ENCODE results near the gene WDR54.
A peak's percentile ranks its signal among the peaks of the same experiment; 100 is the strongest.
"Not testable (repeated sequence)": the region's sequence is repeated elsewhere in the genome, so short reads cannot be mapped to it uniquely, and the experiment has no call there.

The WDR54 gene

DNA sequence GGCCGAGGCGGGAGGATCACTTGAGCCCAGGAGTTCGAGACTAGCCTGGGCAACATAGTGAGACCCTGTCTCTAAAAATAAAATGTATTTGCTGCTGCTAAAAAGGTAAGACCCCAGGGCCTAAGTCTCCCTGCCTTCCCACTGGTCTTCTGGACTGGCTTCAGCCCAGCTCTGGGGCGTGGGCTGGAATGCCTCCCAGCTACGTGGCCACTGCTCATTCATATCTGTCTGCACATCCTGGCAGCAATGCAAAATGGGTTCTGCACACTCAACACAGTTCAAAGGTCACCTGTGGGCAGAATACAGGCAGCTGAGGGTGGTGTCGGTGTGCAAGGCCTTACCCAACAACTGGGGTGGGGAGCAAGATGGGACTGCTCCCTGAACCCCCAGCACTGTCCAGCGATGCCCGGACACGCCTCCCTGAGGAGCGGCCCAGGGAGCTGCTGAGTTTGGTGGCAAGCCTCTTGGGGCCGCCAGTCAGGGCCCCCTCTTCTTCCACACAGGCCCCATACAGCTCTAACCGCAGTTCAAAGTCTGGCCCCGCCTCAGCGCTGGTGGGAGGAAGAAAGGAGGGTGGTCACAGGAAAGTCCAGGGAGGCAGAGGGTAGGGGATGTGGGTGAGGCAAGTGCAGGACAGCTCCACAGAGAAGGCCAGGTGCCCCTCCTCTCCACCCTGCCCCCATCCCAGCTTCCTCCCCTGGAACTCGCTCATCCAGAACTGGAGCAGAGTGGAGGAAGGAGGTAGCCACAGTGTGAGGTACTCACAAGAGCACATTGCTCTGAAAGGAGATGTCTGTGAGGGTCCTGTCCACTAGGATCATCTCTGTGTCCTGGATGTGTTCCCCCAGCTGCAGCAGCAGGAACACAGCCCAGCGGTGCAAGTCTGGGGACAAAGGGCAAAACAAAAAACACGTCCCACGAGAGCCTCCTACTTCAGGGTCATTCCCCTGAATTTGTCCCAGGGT lies 8.2 kb downstream of the WDR54 start:
- no peak for DNase-seq (ENCODE audit: low spot score)

DNA sequence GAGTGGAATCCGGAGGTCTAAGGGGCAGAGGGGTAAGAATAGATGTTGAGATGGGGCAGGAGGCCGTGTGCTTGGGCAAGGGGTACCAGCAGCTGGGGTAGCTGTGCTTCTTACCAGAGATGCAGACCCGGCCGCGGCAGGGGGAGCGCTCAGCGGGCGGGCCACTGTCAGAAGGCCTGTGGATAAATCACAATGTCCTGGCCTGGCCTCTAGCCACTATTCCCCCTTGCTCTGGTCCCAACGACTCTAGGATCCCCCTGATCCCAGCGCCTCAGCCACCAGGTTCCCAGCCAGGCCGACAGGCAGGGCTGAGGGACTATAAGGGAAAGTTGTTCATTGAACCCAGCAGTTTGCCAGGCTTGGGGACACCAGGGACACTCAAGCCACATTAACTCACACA lies 9.0 kb downstream of the WDR54 start:
- no peak for DNase-seq (ENCODE audit: low spot score)

DNA sequence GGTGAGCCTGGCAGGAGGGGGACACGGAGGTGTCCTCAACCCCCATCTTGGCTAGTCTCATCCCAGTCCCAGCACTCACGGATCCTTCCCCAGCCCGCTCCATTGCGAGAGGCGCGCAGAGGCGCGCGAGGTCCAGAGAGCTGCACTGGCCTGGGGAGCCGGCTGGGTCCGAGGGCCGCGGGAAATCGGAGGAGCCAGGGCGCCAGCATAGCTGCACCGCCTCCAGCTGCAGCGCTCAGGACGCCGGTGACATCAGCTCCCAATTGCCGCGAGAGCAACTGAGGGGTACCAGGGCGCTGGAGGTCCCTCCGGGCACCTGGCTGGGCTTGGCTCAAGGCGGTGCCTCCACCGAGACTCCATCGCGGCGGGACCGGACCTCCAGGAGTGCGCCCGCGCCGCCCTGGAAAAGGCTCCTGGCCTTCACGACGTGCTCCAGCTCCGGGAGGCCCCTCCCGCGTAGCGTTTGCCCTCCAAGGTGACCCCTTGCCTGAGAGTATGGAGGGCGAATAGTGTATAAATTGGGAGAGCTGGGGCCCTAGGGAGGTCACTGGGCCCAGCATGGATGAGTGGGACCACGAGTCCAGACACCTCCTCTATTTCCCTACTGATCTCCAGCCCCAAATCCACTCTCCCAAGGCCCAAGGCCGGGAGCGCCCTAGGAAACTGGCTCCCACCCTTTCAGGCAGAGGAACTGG lies 14.7 kb downstream of the WDR54 start:
- no peak for DNase-seq (ENCODE audit: low spot score)

GRCh38 chr2:74436848-74437695 lies 15.5 kb downstream of the WDR54 start:
- DNase-seq (ENCODE audit: low spot score) = no peak

DNA sequence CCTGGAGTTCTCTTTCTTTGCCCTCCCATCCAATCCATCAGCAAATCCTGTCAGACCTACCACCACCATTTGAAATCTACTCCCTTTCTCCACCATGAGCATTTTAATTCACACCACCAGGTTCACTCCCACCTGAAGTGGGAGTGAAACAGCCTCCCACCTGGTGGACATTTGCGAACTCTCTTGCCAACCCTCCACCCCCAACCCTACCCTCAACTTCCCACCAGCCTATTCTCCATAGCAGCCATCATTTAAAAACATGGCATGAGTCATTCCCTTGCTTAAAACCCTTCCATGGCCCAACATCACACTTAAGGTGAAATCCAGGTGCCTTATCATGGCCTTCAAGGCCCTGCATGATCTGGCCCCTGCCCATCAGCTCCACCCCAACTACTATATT lies 16.7 kb downstream of the WDR54 start:
- DNase-seq (ENCODE audit: low spot score) = no peak

- no peak for DNase-seq (ENCODE audit: low spot score)
Observed at GRCh38 chr2:74439373-74439772, 17.8 kb downstream of the WDR54 start.

DNA sequence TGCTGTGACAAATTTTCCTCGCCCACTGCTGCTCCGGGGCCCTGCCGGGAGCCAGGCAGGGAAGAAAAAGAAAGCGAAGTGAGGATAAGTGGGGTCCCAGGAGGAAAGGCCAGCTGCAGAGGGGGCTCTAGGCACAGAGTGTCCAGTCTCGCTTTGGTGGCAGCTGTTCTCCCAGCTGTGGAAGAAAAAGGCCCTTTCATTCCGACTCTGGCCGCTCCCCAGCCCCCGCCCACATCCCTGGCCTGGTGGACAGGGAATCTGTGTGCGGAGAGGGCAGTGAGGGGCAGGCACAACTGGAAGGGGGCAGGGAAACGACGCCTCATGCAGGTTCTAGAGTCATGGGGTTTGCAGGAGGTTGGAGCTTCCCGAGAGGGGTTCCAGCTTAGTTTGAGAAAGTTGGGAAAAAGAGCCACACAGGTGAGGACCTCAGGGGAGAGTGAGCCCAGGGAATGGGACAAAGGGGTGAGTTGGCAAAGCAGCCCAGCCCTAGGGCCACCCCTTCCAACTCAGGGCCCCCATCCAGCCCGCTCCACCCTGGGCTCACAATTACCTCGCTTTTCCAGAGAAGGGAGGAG lies 18.4 kb downstream of the WDR54 start:
- no peak for DNase-seq (ENCODE audit: low spot score)

DNA sequence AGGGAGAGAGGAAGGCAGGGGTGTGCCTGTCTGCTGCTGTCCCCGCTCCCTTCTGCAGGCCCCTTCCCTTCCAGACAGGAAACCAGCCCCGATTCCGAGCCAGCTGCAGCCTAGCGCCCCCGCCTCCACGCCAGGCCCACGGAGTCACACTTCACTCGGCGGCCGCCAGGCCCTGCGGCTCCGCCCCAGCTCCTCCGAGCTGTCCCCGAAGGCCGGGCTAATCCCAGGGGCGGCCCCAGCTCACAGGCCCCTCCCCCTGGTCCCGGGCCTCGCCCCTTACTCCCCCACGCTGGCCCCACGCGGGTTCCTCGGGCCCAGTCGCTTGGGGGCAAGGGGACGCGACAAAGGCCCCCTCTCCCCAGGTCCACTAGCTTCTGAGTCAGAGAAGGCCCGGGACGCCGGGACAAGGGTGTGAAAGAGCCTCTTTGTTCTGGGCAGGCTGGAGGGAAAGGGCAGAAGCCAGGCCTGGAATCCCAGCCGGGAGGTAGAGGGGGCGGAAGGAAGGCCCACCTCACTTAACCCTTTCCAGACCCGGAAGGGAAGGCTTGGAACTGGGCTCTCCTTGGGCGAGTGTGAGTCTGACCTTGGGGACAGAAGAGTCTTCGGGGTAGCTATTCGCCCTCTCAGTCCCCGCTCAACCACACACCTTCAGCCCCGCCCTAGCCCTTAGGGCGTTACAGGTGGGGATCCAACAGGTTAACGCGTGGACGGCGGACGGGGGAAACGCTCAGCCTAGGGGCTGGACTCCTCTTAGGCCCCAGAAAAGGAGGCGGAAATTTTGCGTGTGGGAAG lies 19.0 kb downstream of the WDR54 start:
- no peak for DNase-seq (ENCODE audit: low spot score)

- no peak for DNase-seq (ENCODE audit: low spot score)
Observed at GRCh38 chr2:74441170-74441689, 19.7 kb downstream of the WDR54 start.

GRCh38 chr2:74441690-74442482 lies 20.4 kb downstream of the WDR54 start, which contains the start of gene RTKN:
Gene RTKN, minus strand, starts transcription at chr2:74441937. Its CDS starts 121 bp downstream, at chr2:74441816.
- no peak for DNase-seq (ENCODE audit: low spot score)

DNA sequence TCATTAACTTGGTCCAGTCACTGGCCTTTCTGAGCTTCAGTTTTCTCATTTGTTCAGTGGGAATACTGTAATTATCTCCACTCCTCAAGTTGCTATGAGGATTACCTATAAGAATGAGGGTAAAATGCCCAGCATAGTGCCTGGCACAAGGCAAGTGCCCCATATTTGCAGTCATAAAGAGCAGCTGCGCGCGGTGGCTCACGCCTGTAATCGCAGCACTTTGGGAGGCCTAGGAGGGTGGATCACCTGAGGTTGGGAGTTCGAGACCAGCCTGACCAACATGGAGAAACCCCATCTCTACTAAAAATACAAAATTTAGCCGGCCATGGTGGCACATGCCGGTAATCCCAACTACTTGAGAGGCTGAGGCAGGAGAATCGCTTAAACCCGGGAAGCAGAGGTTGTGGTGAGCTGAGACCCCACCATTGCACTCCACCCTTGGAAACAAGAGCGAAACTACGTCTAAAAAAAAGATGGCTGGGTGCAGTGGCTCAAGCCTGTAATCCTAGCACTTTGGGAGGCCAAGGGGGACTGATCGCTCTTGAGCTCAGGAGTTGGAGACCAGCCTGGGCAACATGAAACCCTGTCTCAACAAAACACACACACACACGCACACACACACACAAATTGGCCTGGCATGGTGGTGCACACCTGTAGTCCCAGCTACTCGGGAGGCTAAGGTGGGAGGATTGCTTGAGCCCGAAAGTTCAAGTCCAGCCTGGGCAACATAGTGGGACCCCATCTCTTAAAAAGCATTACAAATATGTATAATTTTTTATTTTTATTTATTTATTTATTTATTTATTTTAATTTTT lies 21.2 kb downstream of the WDR54 start:
- not testable (repeated sequence) for DNase-seq (ENCODE audit: low spot score)

DNA sequence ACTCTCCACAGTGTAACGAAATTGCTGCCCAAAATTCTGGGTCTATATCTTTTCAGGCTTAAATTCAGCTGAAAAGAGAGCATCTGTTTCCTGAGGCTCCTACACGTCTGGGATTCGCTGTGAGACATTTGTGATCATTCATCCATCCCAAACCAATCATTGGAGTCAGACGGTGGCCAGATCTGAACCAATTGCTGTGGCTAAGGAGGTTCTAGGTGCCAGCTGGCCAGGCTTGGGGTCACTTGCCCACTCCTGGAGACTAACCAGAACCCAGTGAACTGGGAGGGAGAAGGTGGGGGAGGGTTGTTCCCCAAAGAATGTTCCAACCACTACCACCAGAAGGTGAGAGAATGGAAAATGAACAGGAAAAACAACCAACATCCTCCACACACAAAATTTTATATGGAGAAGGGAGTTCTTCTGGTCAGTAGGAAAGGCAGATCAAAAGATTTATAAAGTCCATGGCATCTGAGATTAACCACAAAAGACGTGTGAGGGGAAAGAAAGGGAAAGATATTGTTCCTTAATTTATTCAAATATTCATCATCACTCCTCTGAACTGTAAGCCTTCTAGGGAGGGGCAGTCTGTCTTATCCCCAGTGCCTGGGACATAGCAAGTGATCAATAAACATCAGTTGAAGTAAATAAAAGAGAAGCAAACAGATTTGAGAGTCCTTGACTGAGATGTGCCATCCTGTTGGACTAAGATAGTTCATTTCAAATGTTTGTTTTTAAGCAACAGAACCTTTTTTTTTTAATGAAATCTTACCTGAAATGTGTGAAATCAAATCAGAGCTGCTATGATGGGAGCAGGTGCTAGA lies 23.2 kb downstream of the WDR54 start:
- no peak for DNase-seq (ENCODE audit: low spot score)

- no peak for DNase-seq (ENCODE audit: low spot score)
Observed at GRCh38 chr2:74447230-74447999, 25.9 kb downstream of the WDR54 start.

DNA sequence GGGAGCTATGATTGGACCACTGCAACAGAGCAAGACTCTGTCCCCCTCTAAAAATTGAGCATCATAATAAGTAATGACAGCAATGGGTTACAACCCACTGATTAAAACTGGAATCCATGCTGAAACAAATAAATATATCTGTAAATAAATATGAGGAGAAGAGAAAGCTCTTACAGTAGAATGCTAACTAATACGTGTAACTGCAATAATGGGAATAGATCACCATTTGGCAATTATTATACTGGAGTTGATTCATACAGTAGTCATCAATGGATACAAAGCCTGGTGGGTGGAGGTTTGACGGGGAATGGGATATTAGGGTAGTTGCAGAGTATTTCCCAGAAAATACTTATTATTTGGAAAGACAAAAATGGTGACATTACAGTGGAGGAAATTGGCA lies 27.2 kb downstream of the WDR54 start:
- no peak for DNase-seq (ENCODE audit: low spot score)

DNA sequence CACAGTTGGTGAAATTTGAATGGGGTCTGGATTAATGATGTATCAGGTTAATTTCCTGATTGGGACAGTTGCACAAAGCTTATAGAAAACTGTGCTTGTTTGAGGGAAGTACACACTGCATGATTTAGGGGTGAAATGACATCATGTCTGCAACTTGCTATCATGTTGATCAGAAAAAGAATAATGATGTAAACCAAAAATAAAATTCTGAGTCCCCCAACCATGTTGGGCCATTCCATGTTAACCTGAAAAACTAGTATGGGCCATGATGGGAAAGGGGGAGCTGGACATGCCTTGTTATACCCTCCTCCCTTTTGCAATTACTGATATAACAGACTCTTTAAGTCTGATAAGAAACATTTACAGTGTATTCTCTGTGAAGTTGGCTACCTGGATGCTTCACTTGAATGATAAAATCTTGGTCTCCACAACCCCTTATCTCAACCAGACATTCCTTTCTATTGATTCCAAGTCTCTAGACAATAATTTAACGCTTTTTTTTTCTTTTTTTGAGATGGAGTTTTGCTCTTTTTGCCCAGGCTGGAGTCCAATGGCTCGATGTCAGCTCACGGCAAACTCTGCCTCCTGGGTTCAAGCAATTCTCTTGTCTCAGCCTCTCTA lies 29.1 kb downstream of the WDR54 start:
- no peak for DNase-seq (ENCODE audit: low spot score)

GRCh38 chr2:74454654-74455511 lies 33.4 kb downstream of the WDR54 start, which contains the start of gene INO80B:
Gene INO80B, plus strand, starts transcription at chr2:74455087. Its CDS starts 30 bp downstream, at chr2:74455117.
- DNase-seq (ENCODE audit: low spot score) = peak; percentile 100
